ENCODE measurements around the gene HDAC3. TPM values are rescaled to one million over a fixed set of nuclear protein-coding genes. Genes with fewer than 3 reads are reported as not detected.

The HDAC3 gene
- 96.3 and 102 TPM in 2 replicates for total RNA-seq (2022)
- percentile 86 among the genes with signal in this experiment for Bru-seq, nascent RNA
- BruChase-seq, experiment 1, labeled RNA remaining after a 6-hour chase, result percentile 89 among the genes with signal in this experiment
- BruChase-seq, experiment 2, labeled RNA remaining after a 2-hour chase, result percentile 91 among the genes with signal in this experiment
- long read RNA-seq, transcript HDAC3-201 (15 exons, 1,959 nt), result major isoform, 133 of 168 reads
- long read RNA-seq, partial matches to known transcripts, result 5 of 168 reads
- long read RNA-seq, other reads (novel, unspliced or antisense), result 27 of 168 reads

- BruUV-seq (replicated peaks), result no TSS peak
- Mint-ChIP-seq H3K36me3 (ENCODE audit: insufficient read depth, unreplicated experiment) (peaks cover 47% of the 10 kb centered on the region), H3K4me3 (ENCODE audit: low read depth, unreplicated experiment) (peak within 1 kb of the TSS; percentile 79), H3K9me3 (ENCODE audit: low read depth, unreplicated experiment) (no peaks in the 10 kb centered on the region), H3K27ac (ENCODE audit: unreplicated experiment) (peak within 1 kb of the TSS; percentile 37), H3K27me3 (ENCODE audit: unreplicated experiment) (no peaks in the 10 kb centered on the region), H3K4me1 (ENCODE audit: low read depth, unreplicated experiment) (peaks cover 29% of the 10 kb centered on the region)
- no peak for TF ChIP-seq CTCF (IDR thresholded peaks at IDR 0.05; ENCODE audit: unreplicated experiment)
- intact Hi-C loops (cut with micrococcal nuclease; ENCODE audit: unreplicated experiment), result no loop called here
- peak; percentile 99 for DNase-seq
- CTCF ChIA-PET, result interaction anchor here (0.6 to 2.2 kb wide), 12 partner anchors 14 to 313 kb away, joined by 3 to 25 read pairs (median 3); partner anchors contain the start of gene DIAPH1
Observed at GRCh38 chr5:141636413-141637122, at the start of gene HDAC3, which contains the start of gene RELL2. TSS of gene HDAC3 (minus strand) at chr5:141636849. CDS start at chr5:141636790, 59 bp downstream. TSS of gene RELL2 (plus strand) at chr5:141636997. CDS start at chr5:141638226, 1,229 bp downstream.

GRCh38 chr5:141685591-141685990 lies 48.9 kb upstream of the HDAC3 start:
- no peak for DNase-seq
- Mint-ChIP-seq H3K4me3 (ENCODE audit: low read depth, unreplicated experiment) (no peak overlapping the region), H3K27ac (ENCODE audit: unreplicated experiment) (no peak overlapping the region), H3K27me3 (ENCODE audit: unreplicated experiment) (peaks cover 30% of the 10 kb centered on the region), H3K36me3 (ENCODE audit: insufficient read depth, unreplicated experiment) (peaks cover 12% of the 10 kb centered on the region), H3K4me1 (ENCODE audit: low read depth, unreplicated experiment) (peaks cover 12% of the 10 kb centered on the region), H3K9me3 (ENCODE audit: low read depth, unreplicated experiment) (no peaks in the 10 kb centered on the region)
- intact Hi-C loops (cut with micrococcal nuclease; ENCODE audit: unreplicated experiment), result no loop called here
- CTCF ChIA-PET, result no interaction called here
- TF ChIP-seq CTCF (IDR thresholded peaks at IDR 0.05; ENCODE audit: unreplicated experiment), result no peak
- no TSS peak for BruUV-seq (replicated peaks)

GRCh38 chr5:141683596-141684141 lies 47.0 kb upstream of the HDAC3 start:
- H3K4me3 Mint-ChIP-seq (ENCODE audit: low read depth, unreplicated experiment), result no peak overlapping the region
- CTCF ChIA-PET, result interaction anchor here (0.6 kb wide), 2 partner anchors 138 to 455 kb away, joined by 3 to 5 read pairs; no protein-coding TSS in a partner anchor
- intact Hi-C loops (cut with micrococcal nuclease; ENCODE audit: unreplicated experiment), result no loop called here
- no peak for TF ChIP-seq CTCF (IDR thresholded peaks at IDR 0.05; ENCODE audit: unreplicated experiment)
- H3K9me3 Mint-ChIP-seq (ENCODE audit: low read depth, unreplicated experiment), result no peaks in the 10 kb centered on the region
- BruUV-seq (replicated peaks), result no TSS peak
- H3K27ac Mint-ChIP-seq (ENCODE audit: unreplicated experiment), result no peak overlapping the region
- H3K36me3 Mint-ChIP-seq (ENCODE audit: insufficient read depth, unreplicated experiment), result peaks cover 13% of the 10 kb centered on the region
- peaks cover 12% of the 10 kb centered on the region for H3K4me1 Mint-ChIP-seq (ENCODE audit: low read depth, unreplicated experiment)
- peaks cover 10% of the 10 kb centered on the region for H3K27me3 Mint-ChIP-seq (ENCODE audit: unreplicated experiment)
- DNase-seq, result no peak
